K562 (cell line): ENCODE results near the gene THOC5. TPM values are rescaled to one million over a fixed set of nuclear protein-coding genes. Genes with fewer than 3 reads are reported as not detected.
A peak's percentile ranks its signal among the peaks of the same experiment; 100 is the strongest.

Source experiments
- ATAC-seq: fragments of 200-7000 bp; cut with Tn5 transposase; 3 replicates; pipeline ENCODE4 v1.9.1; 2020; ENCODE audit warnings: moderate library complexity
- BruUV-seq: library from RNA; stranded (reverse); fragments of 400-500 nt; replicated peaks from 2 replicates; lab custom pipeline; 2021; lab: Mats Ljungman, UMichigan
- CTCF ChIA-PET: fragments of 300-600 bp; formaldehyde crosslinking; extraction: SDS; loops from one replicate; lab custom pipeline; 2021; ENCODE audit warnings: low intra/inter-chr PET ratio; lab: Yijun Ruan, JAX
- POLR2A ChIA-PET: fragments of 300-600, 350-650 bp; sonication (Branson Sonifier 250); formaldehyde crosslinking; extraction: SDS; loops from one replicate; lab custom pipeline; 2021; ENCODE audit warnings: antibody characterized with exemption, inconsistent platforms; lab: Yijun Ruan, JAX
- DNase-seq, 4 experiments: peaks; one replicate each; pipeline versions ENCODE4 v3.0.0 to v3.0.0-alpha.2; 2011 to 2018; ENCODE audit warnings: low spot score in 3 of 4, mixed read lengths in 3 of 4; ENCODE audit errors: extremely low read depth in 1 of 4
- FAIRE-seq: peaks from 2 replicates; lab custom pipeline; 2011; peaks lifted over from hg19 to GRCh38; lab: Jason Lieb, UNC
- H2AFZ ChIP-seq: 2 replicates; pipeline ENCODE4 v1.6.0; 2011; ENCODE audit warnings: low read depth, low read length, control low read depth, inconsistent platforms
- H3K27ac ChIP-seq: fragments of 200-600 bp; 3 replicates; pipeline ENCODE4 v1.8.0; 2011; ENCODE audit warnings: low read depth, mild to moderate bottlenecking, control low read depth, inconsistent platforms, low read length, moderate library complexity, mixed read lengths; ENCODE audit errors: extremely low read depth
- H3K27me3 ChIP-seq, 2 experiments: fragments of 300-600 bp in 1 of 2; 2 replicates in 1 of 2; 3 replicates in 1 of 2; pipeline versions ENCODE4 v1.6.0 to v1.8.0; 2011; ENCODE audit warnings: inconsistent platforms in 2 of 2, low read length in 2 of 2, mild to moderate bottlenecking in 1 of 2, mixed read lengths in 1 of 2, moderate library complexity in 1 of 2; ENCODE audit not compliant: control insufficient read depth in 2 of 2, insufficient read depth in 2 of 2
- H3K36me3 ChIP-seq: fragments of 300-600 bp; 3 replicates; pipeline ENCODE4 v1.8.0; 2011; ENCODE audit warnings: mild to moderate bottlenecking, low read length, inconsistent platforms; ENCODE audit not compliant: control insufficient read depth, insufficient read depth
- H3K4me1 ChIP-seq, 2 experiments: fragments of 200-600 bp in 1 of 2; replicated peaks in 1 of 2; 2 replicates in 1 of 2; 3 replicates in 1 of 2; pipeline versions ENCODE4 v1.5.1 to v1.8.0; 2011; ENCODE audit warnings: inconsistent platforms in 2 of 2, low read length in 2 of 2, mild to moderate bottlenecking in 1 of 2, mixed read lengths in 1 of 2, moderate library complexity in 1 of 2; ENCODE audit not compliant: control insufficient read depth in 2 of 2, insufficient read depth in 2 of 2
- H3K4me2 ChIP-seq: 2 replicates; pipeline ENCODE4 v1.6.1; 2011; ENCODE audit warnings: low read length, control low read depth, inconsistent platforms, mixed read lengths; ENCODE audit not compliant: insufficient read depth
- H3K4me3 ChIP-seq: fragments of 200-600 bp; sonication (generic), shearing (Covaris generic); 2 replicates; pipeline ENCODE4 v1.5.1; 2016; ENCODE audit warnings: control low read depth, inconsistent platforms
- H3K79me2 ChIP-seq: fragments of 200-600 bp; 3 replicates; pipeline ENCODE4 v1.8.0; 2011; ENCODE audit warnings: low read length, inconsistent platforms; ENCODE audit not compliant: control insufficient read depth, insufficient read depth
- H3K9ac ChIP-seq, 2 experiments: 2 replicates each; pipeline versions ENCODE4 v1.6.0 to v1.6.1; 2011; ENCODE audit warnings: low read depth in 2 of 2, low read length in 2 of 2, control low read depth in 1 of 2, inconsistent platforms in 1 of 2, mild to moderate bottlenecking in 1 of 2, mixed read lengths in 1 of 2; ENCODE audit not compliant: insufficient read depth in 1 of 2
- H3K9me1 ChIP-seq: one replicate; pipeline ENCODE4 v1.6.0; 2011; ENCODE audit warnings: inconsistent platforms, mild to moderate bottlenecking, low read length, moderate library complexity; ENCODE audit not compliant: control insufficient read depth, insufficient read depth
- H3K9me3 ChIP-seq: replicated peaks from 2 replicates; pipeline ENCODE4 v1.5.1; 2011; ENCODE audit warnings: low read depth, low read length, inconsistent platforms; ENCODE audit not compliant: control insufficient read depth, insufficient read depth
- H4K20me1 ChIP-seq: replicated peaks from 2 replicates; pipeline ENCODE4 v1.6.1; 2011; ENCODE audit warnings: low read length, inconsistent platforms, mixed read lengths; ENCODE audit not compliant: control insufficient read depth, insufficient read depth
- BACH1 ChIP-seq: fragments of 200-800 bp; sonication (Bioruptor generic); IDR thresholded peaks from 2 replicates; pipeline ENCODE4 v1.6.1; 2016; ENCODE audit warnings: missing genetic modification characterization, missing compliant biosample characterization
- BRF1 ChIP-seq: IDR thresholded peaks from 3 replicates; pipeline ENCODE4 v1.6.1; 2011; ENCODE audit warnings: borderline replicate concordance, mild to moderate bottlenecking; ENCODE audit not compliant: insufficient read length; ENCODE audit errors: extremely low read depth
- C11orf30 ChIP-seq: fragments of 450-650 bp; IDR thresholded peaks from 2 replicates; pipeline ENCODE4 v1.6.1; 2016; ENCODE audit warnings: low read depth, mild to moderate bottlenecking
- CBX3 ChIP-seq, 2 experiments: IDR thresholded peaks; 1 replicate in 1 of 2; 2 replicates in 1 of 2; pipeline ENCODE4 v1.6.1; 2012; ENCODE audit warnings: inconsistent platforms in 2 of 2, low read length in 2 of 2, borderline replicate concordance in 1 of 2, control low read depth in 1 of 2
- ETS2 ChIP-seq: IDR thresholded peaks from 2 replicates; pipeline ENCODE4 v1.6.1; 2016; ENCODE audit warnings: borderline replicate concordance, missing genetic modification characterization, mild to moderate bottlenecking, moderate library complexity, missing compliant biosample characterization; ENCODE audit not compliant: poor library complexity, severe bottlenecking
- FOSL1 ChIP-seq: fragments of 200-800 bp; sonication (Bioruptor generic); conservative IDR thresholded peaks from 2 replicates; pipeline ENCODE4 v1.6.1; 2016; ENCODE audit warnings: missing genetic modification characterization, missing compliant biosample characterization
- FOXA1 ChIP-seq: fragments of 450-650 bp; IDR thresholded peaks from 2 replicates; pipeline ENCODE4 v1.6.1; 2016; ENCODE audit warnings: mild to moderate bottlenecking, borderline replicate concordance
- MAFF ChIP-seq: IDR thresholded peaks from 2 replicates; pipeline ENCODE4 v1.6.1; 2012; ENCODE audit warnings: low read length, improper control_type of control experiment
- MAFG ChIP-seq: fragments of 450-650 bp; conservative IDR thresholded peaks from 2 replicates; pipeline ENCODE4 v1.6.1; 2016; ENCODE audit warnings: missing genetic modification characterization, missing compliant biosample characterization
- MAFK ChIP-seq: IDR thresholded peaks from 2 replicates; pipeline ENCODE4 v1.6.1; 2011; ENCODE audit warnings: low read length, improper control_type of control experiment
- NCOA1 ChIP-seq: fragments of 450-650 bp; IDR thresholded peaks from 2 replicates; pipeline ENCODE4 v1.6.1; 2016; ENCODE audit warnings: low read depth
- NFE2 ChIP-seq: IDR thresholded peaks from 2 replicates; pipeline ENCODE4 v1.6.1; 2014; ENCODE audit warnings: antibody characterized with exemption, low read depth
- NFIC ChIP-seq: fragments of 450-650 bp; IDR thresholded peaks from 2 replicates; pipeline ENCODE4 v1.6.1; 2017; ENCODE audit warnings: mild to moderate bottlenecking, inconsistent platforms
- PRMT5 ChIP-seq: sonication (generic); formaldehyde crosslinking; IDR thresholded peaks from 2 replicates; pipeline ENCODE4 v1.5.0; 2020; ENCODE audit warnings: missing genetic modification reagents
- RAD51 ChIP-seq: fragments of 450-650 bp; IDR thresholded peaks from 2 replicates; pipeline ENCODE4 v1.7.1; 2016; ENCODE audit warnings: low read depth, mild to moderate bottlenecking, borderline replicate concordance
- UBTF ChIP-seq, 2 experiments: IDR thresholded peaks; 2 replicates each; pipeline ENCODE4 v1.6.1; 2012; ENCODE audit warnings: improper control_type of control experiment in 2 of 2, low read depth in 2 of 2, low read length in 2 of 2, borderline replicate concordance in 1 of 2
- ZBTB12 ChIP-seq: fragments of 250-450 bp; sonication (Bioruptor Pico); IDR thresholded peaks from 2 replicates; pipeline ENCODE4 v1.4.0; 2020
- ZBTB43 ChIP-seq: sonication (generic); formaldehyde crosslinking; IDR thresholded peaks from 2 replicates; pipeline ENCODE4 v1.8.0; 2023; ENCODE audit warnings: mild to moderate bottlenecking, missing genetic modification reagents
- WGBS: fragments of 100-300 bp; shearing (Covaris generic); methylation state at CpG from one replicate; pipeline ENCODE4 v1.1.6; 2016; ENCODE audit warnings: low coverage, mixed read lengths; ENCODE audit not compliant: insufficient coverage; ENCODE audit errors: missing lambda C conversion rate; 5-methylcytosine and 5-hydroxymethylcytosine counted together
- in situ Hi-C: fragments of 300-500 bp; cut with MboI; formaldehyde crosslinking; loops from 4 replicates; pipeline ENCODE4 v1.15.0; 2018; ENCODE audit warnings: inconsistent platforms, mixed read lengths
- intact Hi-C: fragments of 100-400 bp; cut with micrococcal nuclease; formaldehyde crosslinking; loops from 2 replicates; pipeline ENCODE4 v1.14.2; 2022
- polyA plus RNA-seq, 8 experiments: library from polyadenylated mRNA; depleted of rRNA in 4 of 8; stranded (reverse) in 5 of 8; unstranded in 3 of 8; fragments of >200 nt; fragmentation: Nextera tagmentation in 2 of 8; fragmentation: Illumina TruSeq in 1 of 8; extraction: Ambion mirVana in 2 of 8; extraction: Trizol in 1 of 8; gene quantifications; 2 replicates each; pipeline versions ENCODE4 v1.2.1 to v1.2.3, GENCODE V29; 2011 to 2014; ENCODE audit warnings: inconsistent platforms in 1 of 8, missing spikeins in 1 of 8
- total RNA-seq, 7 experiments: library from RNA; depleted of rRNA in 6 of 7; stranded (reverse); fragments of >200 nt in 6 of 7; fragmentation: Illumina TruSeq in 2 of 7; extraction: Trizol in 2 of 7; gene quantifications; 2 replicates each; pipeline versions ENCODE4 v1.2.1 to v1.2.3, GENCODE V29; 2011 to 2021; ENCODE audit warnings: low replicate concordance in 1 of 7

THOC5 gene
- total and polyA plus RNA-seq, 9 of the 15 experiments (the other 6 are each of a cell fraction or from before 2014, with no cell fraction given): 45.3 to 96.5 (median 51.4) TPM

GRCh38 chr22:29520851-29521250 is 32.7 kb downstream of the THOC5 start:
- Histone ChIP-seq H4K20me1 (no peaks in the 10 kb centered on the region), H3K9me3 (no peaks in the 10 kb centered on the region), H3K27me3 (no peaks in the 10 kb centered on the region), H3K79me2 (no peaks in the 10 kb centered on the region), H3K4me1 (peaks cover 0 to 10% of the 10 kb centered on the region in 2 experiments; a peak in 3 of 5 replicates), H3K36me3 (peaks cover 84% of the 10 kb centered on the region), H3K4me3 (no peak overlapping the region), H2AFZ (no peak overlapping the region), H3K9ac (no peak overlapping the region), H3K9me1 (peaks cover 2% of the 10 kb centered on the region), H3K27ac (peak overlapping the region; percentile 21; the same call in 1 of the 3 replicates), H3K4me2 (no peak overlapping the region)
- FAIRE-seq (peak; percentile 81), ATAC-seq (no peak), DNase-seq (peak in 2 of 4 experiments; percentile 27 to 31)
- WGBS: 43% methylated on average over 4 of the region's 4 CpGs
- POLR2A ChIA-PET: no interaction called here
- CTCF ChIA-PET: no interaction called here
- BruUV-seq: no TSS peak
- in situ Hi-C loops (loop anchor here (10.0 kb wide), 1 partner anchor 126 kb away; no protein-coding TSS in a partner anchor), intact Hi-C loops (no loop called here)
- TF ChIP-seq MAFF (peak; percentile 90), ETS2 (tag) (no peak), FOSL1 (peak; percentile 34), NFE2 (peak; percentile 80), BRF1 (no peak), C11orf30 (peak; percentile 96), FOXA1 (no peak), NFIC (no peak), BACH1 (peak; percentile 72), ZBTB43 (no peak), UBTF (IDR thresholded peaks at IDR 0.05; ENCODE audit: borderline replicate concordance in 1 of 2, low read depth in 2 of 2, low read length in 2 of 2) (no peak), RAD51 (no peak), MAFG (tag) (peak; percentile 98), NCOA1 (no peak), CBX3 (IDR thresholded peaks at IDR 0.05; ENCODE audit: borderline replicate concordance in 1 of 2, low read length in 2 of 2) (no peak), PRMT5 (CRISPR knock-in tag) (no peak), ZBTB12 (no peak), MAFK (peak; percentile 87)
